ENCODE measurements around the gene GNA15. TPM values are rescaled to one million over a fixed set of nuclear protein-coding genes. Genes with fewer than 3 reads are reported as not detected.
"Not testable (repeated sequence)": the region's sequence is repeated elsewhere in the genome, so short reads cannot be mapped to it uniquely, and the experiment has no call there.

GNA15 gene
- total RNA-seq, 1 donor from 2014 or later = 103 TPM

DNA sequence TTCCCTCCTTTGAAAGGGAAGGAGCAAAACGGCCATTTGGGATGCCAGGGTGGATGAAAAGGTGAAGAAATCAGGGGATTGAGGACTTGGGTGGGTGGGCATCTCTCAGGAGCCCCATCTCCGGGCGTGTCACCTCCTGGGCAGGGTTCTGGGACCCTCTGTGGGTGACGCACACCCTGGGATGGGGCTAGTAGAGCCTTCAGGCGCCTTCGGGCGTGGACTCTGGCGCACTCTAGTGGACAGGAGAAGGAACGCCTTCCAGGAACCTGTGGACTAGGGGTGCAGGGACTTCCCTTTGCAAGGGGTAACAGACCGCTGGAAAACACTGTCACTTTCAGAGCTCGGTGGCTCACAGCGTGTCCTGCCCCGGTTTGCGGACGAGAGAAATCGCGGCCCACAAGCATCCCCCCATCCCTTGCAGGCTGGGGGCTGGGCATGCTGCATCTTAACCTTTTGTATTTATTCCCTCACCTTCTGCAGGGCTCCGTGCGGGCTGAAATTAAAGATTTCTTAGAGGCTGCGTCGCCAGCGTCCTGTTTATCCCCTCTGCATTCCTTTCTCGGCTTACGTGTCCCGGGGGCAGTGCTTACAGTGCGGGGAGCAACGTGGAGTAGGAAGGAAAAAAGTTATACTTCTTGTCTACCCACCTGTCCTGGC is 27.5 kb downstream of the GNA15 start:
- H3K27me3 Mint-ChIP-seq (ENCODE audit: insufficient read depth) = no peaks in the 10 kb centered on the region
- intact Hi-C loops (cut with micrococcal nuclease) = loop anchor here (1.0 to 5.0 kb wide), 7 partner anchors 14 to 211 kb away; no protein-coding TSS in a partner anchor
- peak overlapping the region; percentile 59 for H3K27ac Mint-ChIP-seq
- H3K4me1 Mint-ChIP-seq (ENCODE audit: low read depth) = peaks cover 51% of the 10 kb centered on the region
- no peak overlapping the region for H3K4me3 Mint-ChIP-seq
- peaks cover 64% of the 10 kb centered on the region for H3K36me3 Mint-ChIP-seq (ENCODE audit: low read depth)
- H3K9me3 Mint-ChIP-seq = peaks cover 8% of the 10 kb centered on the region
- DNase-seq (ENCODE audit: low spot score) = peak; percentile 61

- Mint-ChIP-seq H3K27me3 (ENCODE audit: insufficient read depth) (no peaks in the 10 kb centered on the region), H3K4me3 (no peak overlapping the region), H3K4me1 (ENCODE audit: low read depth) (peaks cover 51% of the 10 kb centered on the region), H3K27ac (no peak overlapping the region), H3K9me3 (peaks cover 8% of the 10 kb centered on the region), H3K36me3 (ENCODE audit: low read depth) (peaks cover 59% of the 10 kb centered on the region)
- intact Hi-C loops (cut with micrococcal nuclease) = loop anchor here (1.0 to 5.0 kb wide), 7 partner anchors 13 to 212 kb away; no protein-coding TSS in a partner anchor
- DNase-seq (ENCODE audit: low spot score) = no peak
Measured at GRCh38 chr19:3163943-3164342, 28.1 kb downstream of the GNA15 start.

GRCh38 chr19:3167533-3168272 is 31.9 kb downstream of the GNA15 start:
- H3K36me3 Mint-ChIP-seq (ENCODE audit: low read depth) = peaks cover 42% of the 10 kb centered on the region
- peak overlapping the region; percentile 61 for H3K27ac Mint-ChIP-seq
- peaks cover 33% of the 10 kb centered on the region for H3K4me1 Mint-ChIP-seq (ENCODE audit: low read depth)

DNA sequence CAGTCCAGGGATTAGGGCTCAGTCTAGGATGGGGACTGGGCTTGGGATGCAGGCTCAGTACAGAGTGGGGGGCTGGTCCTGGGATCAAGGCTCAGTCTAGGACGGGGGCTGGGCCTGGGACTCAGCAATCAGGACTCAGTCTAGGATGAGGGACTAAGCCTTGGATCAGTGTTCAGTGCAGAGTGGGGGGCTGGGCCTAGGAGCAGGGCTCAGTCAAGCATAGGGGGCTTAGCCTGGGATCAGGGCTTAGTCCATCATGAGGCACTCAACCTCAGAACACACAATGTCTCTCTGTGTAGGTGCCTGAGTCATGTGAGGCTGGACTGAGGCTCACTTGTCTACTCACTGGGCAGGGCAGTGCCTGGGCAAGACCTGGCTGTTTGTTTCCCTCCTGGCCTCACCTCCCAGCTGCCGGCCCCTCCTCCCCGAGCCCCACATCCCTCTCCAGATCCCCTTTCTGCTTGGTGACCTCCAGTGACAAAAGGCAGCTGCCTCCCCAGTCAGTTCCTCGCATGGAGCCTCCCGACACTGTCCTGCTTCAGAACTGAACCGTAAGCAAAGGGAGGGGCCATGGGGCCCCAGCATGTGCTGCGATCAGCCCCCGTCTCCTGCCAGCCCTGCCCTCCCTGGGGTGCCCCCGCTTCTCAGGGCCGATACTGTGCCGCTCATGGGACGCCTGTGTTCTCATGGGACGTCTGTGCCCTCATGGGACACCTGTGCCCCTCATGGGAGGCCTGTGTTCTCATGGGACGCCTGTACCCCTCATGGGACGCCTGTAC is 36.2 kb downstream of the GNA15 start:
- no peaks in the 10 kb centered on the region for H3K9me3 Mint-ChIP-seq
- H3K27ac Mint-ChIP-seq = no peak overlapping the region
- intact Hi-C loops (cut with micrococcal nuclease) = no loop called here
- DNase-seq (ENCODE audit: low spot score) = no peak
- no peaks in the 10 kb centered on the region for H3K27me3 Mint-ChIP-seq (ENCODE audit: insufficient read depth)
- peaks cover 22% of the 10 kb centered on the region for H3K4me1 Mint-ChIP-seq (ENCODE audit: low read depth)
- H3K4me3 Mint-ChIP-seq = no peak overlapping the region
- peaks cover 26% of the 10 kb centered on the region for H3K36me3 Mint-ChIP-seq (ENCODE audit: low read depth)

More at GRCh38 chr19:3167533-3168272, 31.9 kb downstream of the GNA15 start:
- H3K9me3 Mint-ChIP-seq = no peaks in the 10 kb centered on the region
- no peak overlapping the region for H3K4me3 Mint-ChIP-seq
- no peaks in the 10 kb centered on the region for H3K27me3 Mint-ChIP-seq (ENCODE audit: insufficient read depth)
- intact Hi-C loops (cut with micrococcal nuclease) = no loop called here
- no peak for DNase-seq (ENCODE audit: low spot score)

DNA sequence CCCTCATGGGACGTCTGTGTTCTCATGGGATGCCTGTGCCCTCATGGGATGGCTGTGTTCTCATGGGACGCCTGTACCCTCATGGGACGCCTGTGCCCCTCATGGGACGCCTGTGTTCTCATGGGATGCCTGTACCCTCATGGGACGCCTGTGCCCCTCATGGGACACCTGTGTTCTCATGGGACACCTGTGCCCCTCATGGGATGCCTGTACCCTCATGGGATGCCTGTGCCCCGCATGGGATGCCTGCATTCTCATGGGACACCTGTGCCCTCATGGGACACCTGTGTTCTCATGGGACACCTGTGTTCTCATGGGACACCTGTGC is 36.8 kb downstream of the GNA15 start:
- H3K27ac Mint-ChIP-seq; H3K9me3 Mint-ChIP-seq; DNase-seq (ENCODE audit: low spot score); H3K27me3 Mint-ChIP-seq (ENCODE audit: insufficient read depth); intact Hi-C loops (cut with micrococcal nuclease); H3K4me3 Mint-ChIP-seq: not testable (repeated sequence)
- Mint-ChIP-seq H3K36me3 (ENCODE audit: low read depth) (peaks cover 24% of the 10 kb centered on the region), H3K4me1 (ENCODE audit: low read depth) (peaks cover 24% of the 10 kb centered on the region)

DNA sequence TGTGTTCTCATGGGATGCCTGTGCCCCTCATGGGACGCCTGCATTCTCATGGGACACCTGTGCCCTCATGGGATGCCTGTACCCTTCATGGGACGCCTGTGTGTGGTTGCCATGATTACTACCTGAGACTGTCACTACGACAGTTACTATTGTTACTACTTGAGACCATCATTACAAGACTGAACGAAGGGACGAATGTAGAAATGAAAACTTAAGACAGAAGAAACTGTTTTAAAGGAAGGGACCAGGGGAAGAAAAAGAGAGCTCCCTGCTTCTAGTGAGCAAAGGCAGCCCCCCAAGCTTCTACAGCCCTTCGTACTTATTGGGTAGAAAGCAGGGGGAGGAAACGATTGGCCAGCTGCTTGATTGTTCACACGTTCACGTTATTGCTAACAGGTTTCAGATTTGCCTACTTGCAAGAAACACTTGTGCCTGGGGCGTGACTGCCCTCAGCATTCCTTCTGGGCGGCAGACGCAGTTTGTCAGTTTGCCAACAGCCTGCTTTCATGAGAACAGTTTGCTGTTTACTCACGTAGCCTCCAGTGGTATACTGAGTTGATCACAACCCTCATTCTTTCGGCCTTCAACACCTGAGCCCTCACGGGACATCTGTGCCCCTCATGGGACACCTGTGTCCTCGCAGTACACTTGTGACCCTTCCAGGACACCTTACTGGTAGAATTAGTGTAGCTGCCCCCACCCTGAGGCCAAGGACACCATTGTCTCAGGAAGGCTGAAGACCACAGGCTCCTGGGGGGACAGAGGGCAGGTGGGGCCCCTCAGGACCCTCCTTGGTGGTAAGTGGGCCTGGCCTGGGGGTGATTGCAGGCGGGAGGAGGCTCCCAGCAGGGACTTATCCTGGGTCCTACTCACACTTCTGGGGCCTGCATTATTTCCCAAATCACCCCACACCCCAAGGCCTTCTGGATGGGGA is 40.2 kb downstream of the GNA15 start:
- Mint-ChIP-seq H3K9me3 (no peaks in the 10 kb centered on the region), H3K27me3 (ENCODE audit: insufficient read depth) (peaks cover 2% of the 10 kb centered on the region), H3K4me1 (ENCODE audit: low read depth) (peaks cover 29% of the 10 kb centered on the region), H3K4me3 (peak overlapping the region; percentile 87), H3K27ac (peak overlapping the region; percentile 90), H3K36me3 (ENCODE audit: low read depth) (peaks cover 26% of the 10 kb centered on the region)
- intact Hi-C loops (cut with micrococcal nuclease) = loop anchor here (5.0 kb wide), 1 partner anchor 114 kb away; the partner anchor contains the start of gene TLE5
- no peak for DNase-seq (ENCODE audit: low spot score)

DNA sequence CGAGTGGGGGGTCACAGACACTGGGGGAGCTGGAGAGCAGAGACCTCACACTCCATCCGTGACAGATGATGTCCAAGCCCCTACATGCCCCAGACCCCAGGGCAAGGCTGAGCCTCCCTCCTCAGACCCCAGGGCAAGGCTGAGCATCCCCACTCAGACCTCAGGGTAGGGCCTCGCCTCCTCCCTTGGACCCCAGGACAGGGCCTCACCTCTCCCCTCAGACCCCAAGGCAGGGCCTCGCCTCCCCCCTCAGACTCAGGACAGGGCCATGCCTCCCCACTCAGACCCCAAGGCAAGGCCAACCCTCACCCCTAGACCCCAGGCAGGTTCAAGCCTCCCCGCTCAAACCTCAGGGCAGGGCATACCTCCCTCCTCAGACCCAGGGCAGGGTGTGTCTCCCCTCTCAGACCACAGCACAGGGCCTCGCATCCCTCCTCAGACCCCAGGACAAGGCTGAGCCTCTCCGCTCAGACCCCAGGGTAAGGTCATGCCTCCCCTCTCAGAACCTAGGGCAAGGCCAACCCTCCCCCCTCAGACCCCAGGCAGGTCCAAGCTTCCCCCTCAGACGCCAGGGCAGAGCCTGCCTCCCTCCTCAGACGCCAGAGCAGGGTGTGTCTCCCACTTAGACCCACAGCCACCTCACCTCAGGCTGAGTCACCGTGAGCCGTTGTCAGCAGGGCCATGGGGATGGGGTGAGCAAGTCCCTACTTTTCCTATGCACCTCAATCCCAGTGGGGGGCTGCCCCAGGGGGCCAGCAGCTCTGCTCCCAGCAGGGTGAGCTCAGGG is 41.1 kb downstream of the GNA15 start:
- no peaks in the 10 kb centered on the region for H3K9me3 Mint-ChIP-seq
- H3K4me3 Mint-ChIP-seq = peak overlapping the region; percentile 87
- intact Hi-C loops (cut with micrococcal nuclease) = loop anchor here (1.0 to 5.0 kb wide), 3 partner anchors 14 to 115 kb away; partner anchors contain the start of gene TLE5
- peaks cover 27% of the 10 kb centered on the region for H3K36me3 Mint-ChIP-seq (ENCODE audit: low read depth)
- H3K4me1 Mint-ChIP-seq (ENCODE audit: low read depth) = peaks cover 27% of the 10 kb centered on the region
- DNase-seq (ENCODE audit: low spot score) = peak; percentile 62
- peaks cover 2% of the 10 kb centered on the region for H3K27me3 Mint-ChIP-seq (ENCODE audit: insufficient read depth)
- H3K27ac Mint-ChIP-seq = peak overlapping the region; percentile 90

DNA sequence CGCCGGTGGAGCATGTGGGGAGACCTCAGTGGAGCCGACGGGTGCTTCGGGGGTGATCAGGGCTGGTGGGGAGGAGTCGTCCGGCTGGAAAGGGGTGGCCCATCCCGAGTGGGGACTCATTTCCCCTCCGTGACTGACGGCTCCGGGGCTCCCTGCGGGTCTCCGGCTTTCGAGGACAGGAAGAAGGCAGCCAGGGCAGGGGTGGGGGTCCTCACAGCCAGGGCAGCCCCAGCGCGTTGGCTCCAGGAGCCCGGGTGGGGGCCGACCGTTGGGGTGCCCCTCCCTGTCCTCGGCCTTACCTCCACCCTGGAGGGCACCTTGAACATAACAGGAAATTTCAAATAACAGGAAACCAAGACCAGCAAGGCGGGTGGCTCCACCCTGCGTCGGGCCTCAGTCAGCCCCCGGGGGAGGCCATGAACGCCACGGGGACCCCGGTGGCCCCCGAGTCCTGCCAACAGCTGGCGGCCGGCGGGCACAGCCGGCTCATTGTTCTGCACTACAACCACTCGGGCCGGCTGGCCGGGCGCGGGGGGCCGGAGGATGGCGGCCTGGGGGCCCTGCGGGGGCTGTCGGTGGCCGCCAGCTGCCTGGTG is 42.6 kb downstream of the GNA15 start, which contains the start of gene S1PR4:
Gene S1PR4 (plus strand): TSS at position 393 of the 596 bp plus-strand sequence. CDS start 24 bp downstream, at position 417.
- peaks cover 30% of the 10 kb centered on the region for H3K36me3 Mint-ChIP-seq (ENCODE audit: low read depth)
- peak; percentile 67 for DNase-seq (ENCODE audit: low spot score)
- H3K4me3 Mint-ChIP-seq = peak within 1 kb of the TSS; percentile 99
- peaks cover 2% of the 10 kb centered on the region for H3K27me3 Mint-ChIP-seq (ENCODE audit: insufficient read depth)
- intact Hi-C loops (cut with micrococcal nuclease) = loop anchor here (1.0 to 5.0 kb wide), 2 partner anchors 23 to 116 kb away; partner anchors contain the start of gene TLE5
- peaks cover 28% of the 10 kb centered on the region for H3K4me1 Mint-ChIP-seq (ENCODE audit: low read depth)
- peak within 1 kb of the TSS; percentile 98 for H3K27ac Mint-ChIP-seq
- H3K9me3 Mint-ChIP-seq = no peaks in the 10 kb centered on the region

- Mint-ChIP-seq H3K36me3 (ENCODE audit: low read depth) (peaks cover 32% of the 10 kb centered on the region), H3K9me3 (no peaks in the 10 kb centered on the region), H3K4me3 (peak overlapping the region; percentile 99), H3K27ac (peak overlapping the region; percentile 98), H3K27me3 (ENCODE audit: insufficient read depth) (peaks cover 2% of the 10 kb centered on the region), H3K4me1 (ENCODE audit: low read depth) (peaks cover 34% of the 10 kb centered on the region)
- intact Hi-C loops (cut with micrococcal nuclease) = loop anchor here (1.0 to 5.0 kb wide), 2 partner anchors 24 to 117 kb away; partner anchors contain the start of gene TLE5
- DNase-seq (ENCODE audit: low spot score) = no peak
Measured at GRCh38 chr19:3178973-3179738, 43.3 kb downstream of the GNA15 start.

- intact Hi-C loops (cut with micrococcal nuclease) = loop anchor here (5.0 to 10.0 kb wide), 3 partner anchors 118 to 1225 kb away; partner anchors contain the start of genes CHAF1A, SGTA, SH3GL1 and THOP1
- peaks cover 35% of the 10 kb centered on the region for H3K36me3 Mint-ChIP-seq (ENCODE audit: low read depth)
Measured at GRCh38 chr19:3179739-3180293, 44.0 kb downstream of the GNA15 start.

More at GRCh38 chr19:3179739-3180293, 44.0 kb downstream of the GNA15 start:
- peak overlapping the region; percentile 99 for H3K4me3 Mint-ChIP-seq
- H3K27ac Mint-ChIP-seq = peak overlapping the region; percentile 98
- H3K9me3 Mint-ChIP-seq = no peaks in the 10 kb centered on the region
- DNase-seq (ENCODE audit: low spot score) = peak; percentile 37
- peaks cover 2% of the 10 kb centered on the region for H3K27me3 Mint-ChIP-seq (ENCODE audit: insufficient read depth)
- H3K4me1 Mint-ChIP-seq (ENCODE audit: low read depth) = peaks cover 40% of the 10 kb centered on the region

All from activated T-helper 1 cell treated with anti-CD3 and anti-CD28 coated beads, Interleukin-12 subunit alpha, Interleukin-12 subunit beta, Interleukin-2, Interleukin-4 antibody, amounts not matched to agents 30 ng/mL and 10 ng/mL and 1 ng/mL, durations not matched to agents 14 hours and 24 hours and 36 hours (primary cell).